Caco-2 (cell line): Measurements from ENCODE around the gene C5AR2. TPM values are rescaled to one million over a fixed set of nuclear protein-coding genes. Genes with fewer than 3 reads are reported as not detected.
"Not testable (repeated sequence)": the region's sequence is repeated elsewhere in the genome, so short reads cannot be mapped to it uniquely, and the experiment has no call there.

Experiments used
- BruUV-seq: library from RNA; stranded (reverse); fragments of 400-500 nt; replicated peaks from 2 replicates; lab custom pipeline; 2021; lab: Mats Ljungman, UMichigan
- CTCF ChIA-PET: fragments of 300-600 bp; sonication (Branson Sonifier 250); formaldehyde crosslinking; loops from one replicate; lab custom pipeline; 2022; ENCODE audit warnings: antibody characterized with exemption; lab: Charles Lee
- POLR2A ChIA-PET: fragments of 300-600 bp; sonication (Branson Sonifier 250); formaldehyde crosslinking; loops from one replicate; lab custom pipeline; 2022; ENCODE audit warnings: antibody characterized with exemption; lab: Charles Lee
- DNase-seq, 2 experiments: peaks; one replicate each; pipeline versions ENCODE4 v3.0.0 to v3.0.0-alpha.2; 2020 to 2022
- H3K27me3 ChIP-seq: replicated peaks from 2 replicates; pipeline ENCODE4 v1.6.0; 2011; ENCODE audit warnings: low read length; ENCODE audit not compliant: control insufficient read depth, insufficient read depth
- H3K36me3 ChIP-seq: 2 replicates; pipeline ENCODE4 v1.5.1; 2011; ENCODE audit warnings: low read length; ENCODE audit not compliant: control insufficient read depth, insufficient read depth
- H3K4me1 ChIP-seq: fragments of 250-450 bp; sonication (Bioruptor Pico); 2 replicates; pipeline ENCODE4 v1.5.1; 2020; ENCODE audit warnings: mild to moderate bottlenecking
- H3K4me3 ChIP-seq: 2 replicates; pipeline ENCODE4 v1.5.1; 2011; ENCODE audit warnings: low read depth, mild to moderate bottlenecking, control low read depth, low read length
- H3K9me3 ChIP-seq: fragments of 250-450 bp; sonication (Bioruptor Pico); 2 replicates; pipeline ENCODE4 v1.5.1; 2020; ENCODE audit warnings: mild to moderate bottlenecking, moderate library complexity
- H3K27ac Mint-ChIP-seq: one replicate; pipeline ENCODE4 v1.8.0; 2022; ENCODE audit warnings: mixed read lengths; ENCODE audit not compliant: unreplicated experiment
- H3K27me3 Mint-ChIP-seq: one replicate; pipeline ENCODE4 v1.8.0; 2022; ENCODE audit warnings: mixed read lengths; ENCODE audit not compliant: insufficient read depth, unreplicated experiment
- H3K36me3 Mint-ChIP-seq: one replicate; pipeline ENCODE4 v1.8.0; 2022; ENCODE audit warnings: mild to moderate bottlenecking, mixed read lengths; ENCODE audit not compliant: insufficient read depth, unreplicated experiment
- H3K4me1 Mint-ChIP-seq: one replicate; pipeline ENCODE4 v1.8.0; 2022; ENCODE audit warnings: low read depth, mixed read lengths; ENCODE audit not compliant: unreplicated experiment
- H3K4me3 Mint-ChIP-seq: one replicate; pipeline ENCODE4 v1.8.0; 2022; ENCODE audit warnings: mild to moderate bottlenecking, moderate library complexity, mixed read lengths; ENCODE audit not compliant: unreplicated experiment
- H3K9me3 Mint-ChIP-seq: one replicate; pipeline ENCODE4 v1.8.0; 2022; ENCODE audit warnings: mixed read lengths; ENCODE audit not compliant: unreplicated experiment
- intact Hi-C: fragments of 100-400 bp; cut with micrococcal nuclease; formaldehyde crosslinking; loops from one replicate; pipeline ENCODE4 v1.10.0; 2022; ENCODE audit not compliant: unreplicated experiment
- total RNA-seq: library from RNA; stranded (reverse); gene quantifications from 2 replicates; pipeline ENCODE4 v1.2.3, GENCODE V29; 2022
- TF ChIP-seq, protein P1 (sequence below), 2 experiments: fragments of 200-600 bp in 1 of 2; IDR thresholded peaks; 1 replicate in 1 of 2; 2 replicates in 1 of 2; pipeline versions ENCODE4 v1.5.1 to v1.8.0; 2011 to 2022; ENCODE audit warnings: antibody characterized with exemption in 1 of 2, control low read depth in 1 of 2, inconsistent platforms in 1 of 2, low read depth in 1 of 2, low read length in 1 of 2, mild to moderate bottlenecking in 1 of 2, moderate library complexity in 1 of 2; ENCODE audit not compliant: insufficient read depth in 1 of 2, severe bottlenecking in 1 of 2, unreplicated experiment in 1 of 2

Gene C5AR2
- total RNA-seq, 1 experiment from 2014 or later = not detected

GRCh38 chr19:47296036-47296435, 35.9 kb upstream of the C5AR2 start:
- no peak overlapping the region for H3K4me3 Mint-ChIP-seq
- Histone ChIP-seq H3K36me3 (no peaks in the 10 kb centered on the region), H3K4me3 (no peak overlapping the region), H3K27me3 (no peaks in the 10 kb centered on the region), H3K9me3 (no peaks in the 10 kb centered on the region), H3K4me1 (no peaks in the 10 kb centered on the region)
- POLR2A ChIA-PET = no interaction called here
- intact Hi-C loops = loop anchor here (1.0 to 5.0 kb wide), 4 partner anchors 9 to 131 kb away; partner anchors contain the start of gene DHX34
- no peaks in the 10 kb centered on the region for H3K9me3 Mint-ChIP-seq
- CTCF ChIA-PET = interaction anchor here (0.9 to 1.2 kb wide), 3 partner anchors 21 to 132 kb away, joined by 3 to 7 read pairs (median 5); partner anchors contain the start of genes DHX34 and INAFM1
- peak; percentile 89 to 92 for DNase-seq
- peak overlapping the region; percentile 64 for H3K27ac Mint-ChIP-seq
- H3K36me3 Mint-ChIP-seq = no peaks in the 10 kb centered on the region
- TF ChIP-seq, protein P1, sequence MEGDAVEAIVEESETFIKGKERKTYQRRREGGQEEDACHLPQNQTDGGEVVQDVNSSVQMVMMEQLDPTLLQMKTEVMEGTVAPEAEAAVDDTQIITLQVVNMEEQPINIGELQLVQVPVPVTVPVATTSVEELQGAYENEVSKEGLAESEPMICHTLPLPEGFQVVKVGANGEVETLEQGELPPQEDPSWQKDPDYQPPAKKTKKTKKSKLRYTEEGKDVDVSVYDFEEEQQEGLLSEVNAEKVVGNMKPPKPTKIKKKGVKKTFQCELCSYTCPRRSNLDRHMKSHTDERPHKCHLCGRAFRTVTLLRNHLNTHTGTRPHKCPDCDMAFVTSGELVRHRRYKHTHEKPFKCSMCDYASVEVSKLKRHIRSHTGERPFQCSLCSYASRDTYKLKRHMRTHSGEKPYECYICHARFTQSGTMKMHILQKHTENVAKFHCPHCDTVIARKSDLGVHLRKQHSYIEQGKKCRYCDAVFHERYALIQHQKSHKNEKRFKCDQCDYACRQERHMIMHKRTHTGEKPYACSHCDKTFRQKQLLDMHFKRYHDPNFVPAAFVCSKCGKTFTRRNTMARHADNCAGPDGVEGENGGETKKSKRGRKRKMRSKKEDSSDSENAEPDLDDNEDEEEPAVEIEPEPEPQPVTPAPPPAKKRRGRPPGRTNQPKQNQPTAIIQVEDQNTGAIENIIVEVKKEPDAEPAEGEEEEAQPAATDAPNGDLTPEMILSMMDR (IDR thresholded peaks at IDR 0.05; ENCODE audit: insufficient read depth in 1 of 2, low read depth in 1 of 2, low read length in 1 of 2, severe bottlenecking in 1 of 2, unreplicated experiment in 1 of 2) = peak; percentile 78 to 89
- peaks cover 7% of the 10 kb centered on the region for H3K4me1 Mint-ChIP-seq
- no TSS peak for BruUV-seq
- H3K27me3 Mint-ChIP-seq = no peaks in the 10 kb centered on the region

- H3K36me3 ChIP-seq, H3K27me3 Mint-ChIP-seq, H3K9me3 Mint-ChIP-seq, BruUV-seq, H3K9me3 ChIP-seq, H3K36me3 Mint-ChIP-seq, H3K27ac Mint-ChIP-seq, POLR2A ChIA-PET, H3K27me3 ChIP-seq, intact Hi-C loops, DNase-seq, H3K4me3 Mint-ChIP-seq, H3K4me3 ChIP-seq, H3K4me1 ChIP-seq: not testable (repeated sequence)
- CTCF ChIA-PET = interaction anchor here (1.3 to 2.5 kb wide), 2 partner anchors 10 to 48 kb away, joined by 3 to 8 read pairs; partner anchors contain the start of gene DHX34
- H3K4me1 Mint-ChIP-seq = peaks cover 15% of the 10 kb centered on the region
Measured at GRCh38 chr19:47300867-47301266, 31.1 kb upstream of the C5AR2 start.

DNA sequence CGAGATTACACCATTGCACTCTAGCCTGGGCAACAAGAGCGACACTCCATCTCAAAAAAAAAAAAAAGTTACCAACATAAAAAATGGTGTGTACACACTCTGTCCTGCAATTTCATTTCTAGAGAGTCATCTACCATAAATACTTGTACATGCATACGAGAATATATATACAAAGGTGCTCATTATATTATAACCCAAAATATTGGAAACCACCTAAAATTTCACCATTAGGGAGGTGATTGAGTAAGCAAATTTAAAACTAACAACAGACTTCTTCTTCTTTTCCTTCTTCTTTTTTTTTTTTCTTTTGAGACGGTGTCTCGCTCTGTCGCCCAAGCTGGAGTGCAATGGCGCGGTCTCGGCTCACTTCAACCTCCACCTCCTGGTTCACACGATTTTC, 29.7 kb upstream of the C5AR2 start:
- CTCF ChIA-PET = interaction anchor here (0.9 to 1.3 kb wide), 3 partner anchors 11 to 63 kb away, joined by 3 read pairs; no protein-coding TSS in a partner anchor
- no TSS peak for BruUV-seq
- H3K4me1 Mint-ChIP-seq = peaks cover 8% of the 10 kb centered on the region

More for the DNA sequence above, 29.7 kb upstream of the C5AR2 start:
- no peaks in the 10 kb centered on the region for H3K36me3 Mint-ChIP-seq
- no peak for DNase-seq
- H3K9me3 Mint-ChIP-seq = no peaks in the 10 kb centered on the region
- POLR2A ChIA-PET = no interaction called here
- Histone ChIP-seq H3K4me3 (no peak overlapping the region), H3K36me3 (no peaks in the 10 kb centered on the region), H3K27me3 (no peaks in the 10 kb centered on the region), H3K4me1 (no peaks in the 10 kb centered on the region), H3K9me3 (no peaks in the 10 kb centered on the region)
- no peak overlapping the region for H3K27ac Mint-ChIP-seq
- TF ChIP-seq, protein P1 (IDR thresholded peaks at IDR 0.05; ENCODE audit: insufficient read depth in 1 of 2, low read depth in 1 of 2, low read length in 1 of 2, severe bottlenecking in 1 of 2, unreplicated experiment in 1 of 2) = no peak
- H3K27me3 Mint-ChIP-seq = no peaks in the 10 kb centered on the region
- no peak overlapping the region for H3K4me3 Mint-ChIP-seq
- intact Hi-C loops = no loop called here
